Heart right ventricle (tissue), 16 donors: ENCODE data around the gene COLEC11. TPM values are rescaled to one million over a fixed set of nuclear protein-coding genes. Genes with fewer than 3 reads are reported as not detected.
"Not testable (repeated sequence)": the region's sequence is repeated elsewhere in the genome, so short reads cannot be mapped to it uniquely, and the experiment has no call there.

Experiments used
- ATAC-seq, 8 donors: fragments of 200-7000 bp; cut with Tn5 transposase; one replicate each; pipeline ENCODE4 v1.9.1; 2020; ENCODE audit warnings: mild to moderate bottlenecking in 8 of 8, moderate library complexity in 8 of 8, moderate number of reproducible peaks in 1 of 8
- DNase-seq, 2 donors: peaks; one replicate each; pipeline ENCODE4 v3.0.0-alpha.2; 2020
- H3K27ac ChIP-seq, 10 donors: fragments of 200-600 bp; sonication (generic) in 2 of 10; one replicate each; pipeline versions ENCODE4 v1.5.0 to v1.8.0; 2020 to 2022; ENCODE audit warnings: mild to moderate bottlenecking in 3 of 10
- H3K27me3 ChIP-seq, 7 donors: fragments of 200-600 bp; one replicate each; pipeline ENCODE4 v1.8.0; 2021 to 2022; ENCODE audit warnings: mild to moderate bottlenecking in 2 of 7
- H3K36me3 ChIP-seq, 9 donors: fragments of 200-600 bp; sonication (generic) in 1 of 9; one replicate each; pipeline versions ENCODE4 v1.5.0 to v1.8.0; 2020 to 2022; ENCODE audit warnings: mild to moderate bottlenecking in 2 of 9
- H3K4me1 ChIP-seq, 9 donors: fragments of 200-600 bp; sonication (generic) in 1 of 9; one replicate each; pipeline versions ENCODE4 v1.5.0 to v1.8.0; 2020 to 2022; ENCODE audit warnings: mild to moderate bottlenecking in 4 of 9
- H3K4me3 ChIP-seq, 10 donors: fragments of 200-600 bp; sonication (generic) in 2 of 10; one replicate each; pipeline versions ENCODE4 v1.5.0 to v1.8.0; 2020 to 2022; ENCODE audit warnings: mild to moderate bottlenecking in 7 of 10, moderate library complexity in 2 of 10
- H3K9me3 ChIP-seq, 11 donors: fragments of 200-600 bp in 10 of 11; sonication (generic) in 2 of 11; one replicate each; pipeline versions ENCODE4 v1.5.0 to v1.8.0; 2013 to 2022; ENCODE audit warnings: mild to moderate bottlenecking in 2 of 11, control low read depth in 1 of 11, moderate library complexity in 1 of 11
- WGBS, 2 donors: extraction: QIAGEN DNeasy Blood & Tissue Kit; methylation state at CpG; one replicate each; pipeline ENCODE4 v1.1.7; 2013; ENCODE audit warnings: inconsistent platforms in 1 of 2; 5-methylcytosine and 5-hydroxymethylcytosine counted together
- intact Hi-C, 10 donors: fragments of 100-400 bp; cut with DNase I; formaldehyde crosslinking; loops; one replicate each; pipeline versions ENCODE4 v1.11.1 to v1.14.2; 2022
- polyA plus RNA-seq, 2 donors: library from polyadenylated mRNA; stranded (reverse); fragments of 200-250 nt; gene quantifications; one replicate each; pipeline ENCODE4 v1.2.3, GENCODE V29; 2013
- total RNA-seq, 10 donors: library from RNA; stranded (reverse); fragmentation: NEBNext Ultra II Directional in 3 of 10; extraction: Animal tissue kit (Norgen Biotek cat#: 25700) in 3 of 10; gene quantifications; one replicate each; pipeline versions ENCODE4 v1.2.1 to v1.2.4, GENCODE V29; 2021 to 2023
- TF ChIP-seq, protein P1 (sequence below), 9 donors: fragments of 200-600 bp; sonication (generic) in 2 of 9; IDR thresholded peaks; one replicate each; pipeline versions ENCODE4 v1.5.0 to v1.8.0; 2021 to 2022; ENCODE audit warnings: antibody characterized with exemption in 9 of 9, mild to moderate bottlenecking in 5 of 9, moderate library complexity in 1 of 9
- donor health status: Arrhythmogenic right ventricular cardiomyopathy.
- donor health status: ischemic (EF 13 %, LVEDD 7.1; RV severe dilation, severe dysfunction).
- donor health status: healthy with polysubstance abuse.
- donor health status: DM: no; HTN: yes; CAD: no.
- donor health status: DM: no; HTN: no; CAD: no.
- donor health status: ischemic (EF 25% LVEDD 6.9; RV normal size, moderate dysfunction).
- donor health status: ischemic (EF 25% LVEDD 5.7; RV mildly dilated, moderate dysfunction).
- donor health status: healthy.
- donor health status: DM: yes; HTN: yes; CAD: no.
- donor health status: Ischemic cardiomyopathy.
- donor health status: ischemic (EF 35%, LVEDD 5.7; RV mildly dilated, moderate dysfunction).
- donor health status: nonischemic (EF 11% LVEDD 7.7; RV severe dilation, severe dysfunction).
- donor health status: DM: yes; HTN: yes; CAD: no.
- donor health status: PGD.
- donor health status: ischemic (EF 29% LVEDD 5.4; RV normal size, mild dysfunction).
- donor health status: nonischemic (EF 23%, LVEDD 6.1; RV moderate dilation, normal function).

COLEC11 gene
- total and polyA plus RNA-seq, 12 donors, result 2.0 to 26.7 (median 5.2) TPM

DNA sequence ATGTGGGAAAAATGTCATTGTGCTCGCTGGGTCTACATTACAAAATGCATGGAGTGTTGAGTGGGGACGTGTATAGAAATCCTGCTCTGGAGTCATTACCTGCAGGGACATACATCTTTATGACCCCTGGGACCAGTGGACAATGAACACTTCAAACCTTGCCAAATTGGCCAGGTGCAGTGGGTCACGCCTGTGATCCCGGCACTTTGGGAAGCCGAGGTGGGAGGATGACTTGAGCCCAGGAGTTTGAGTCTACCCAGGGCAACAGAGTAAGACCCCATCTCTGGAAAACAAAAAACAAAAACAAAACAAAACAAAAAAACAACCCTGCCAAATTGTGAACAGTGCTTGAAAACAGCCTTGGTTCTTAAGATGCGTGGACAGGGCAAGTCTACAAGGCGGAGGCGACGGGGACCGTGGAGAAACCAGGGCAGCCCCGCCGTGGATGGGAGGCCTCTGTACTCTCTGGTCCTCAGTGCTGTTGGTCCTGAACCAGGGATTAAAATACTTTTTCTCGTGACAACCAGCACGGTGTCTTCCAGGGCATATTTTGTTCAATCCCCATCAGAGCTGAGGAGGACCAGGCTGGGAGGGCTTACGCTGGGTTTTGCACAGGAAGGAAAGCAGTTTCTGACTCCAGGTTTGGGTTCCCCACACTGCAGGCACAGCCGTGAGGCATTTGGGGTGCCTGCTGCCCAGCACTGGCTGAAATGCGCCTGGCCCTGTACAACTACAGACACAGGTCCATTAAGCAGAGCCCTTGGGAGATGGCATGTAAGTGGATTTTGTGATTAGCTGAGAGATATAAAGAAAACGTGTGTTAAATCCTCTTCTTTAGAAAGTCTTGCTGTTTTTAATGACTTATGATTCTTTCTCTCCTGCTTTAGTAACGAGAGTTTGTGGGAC is 13.7 kb downstream of the COLEC11 start:
- 82 to 84% methylated on average over 19 of the region's 19 CpGs for WGBS, 2 donors
- TF ChIP-seq, protein P1, sequence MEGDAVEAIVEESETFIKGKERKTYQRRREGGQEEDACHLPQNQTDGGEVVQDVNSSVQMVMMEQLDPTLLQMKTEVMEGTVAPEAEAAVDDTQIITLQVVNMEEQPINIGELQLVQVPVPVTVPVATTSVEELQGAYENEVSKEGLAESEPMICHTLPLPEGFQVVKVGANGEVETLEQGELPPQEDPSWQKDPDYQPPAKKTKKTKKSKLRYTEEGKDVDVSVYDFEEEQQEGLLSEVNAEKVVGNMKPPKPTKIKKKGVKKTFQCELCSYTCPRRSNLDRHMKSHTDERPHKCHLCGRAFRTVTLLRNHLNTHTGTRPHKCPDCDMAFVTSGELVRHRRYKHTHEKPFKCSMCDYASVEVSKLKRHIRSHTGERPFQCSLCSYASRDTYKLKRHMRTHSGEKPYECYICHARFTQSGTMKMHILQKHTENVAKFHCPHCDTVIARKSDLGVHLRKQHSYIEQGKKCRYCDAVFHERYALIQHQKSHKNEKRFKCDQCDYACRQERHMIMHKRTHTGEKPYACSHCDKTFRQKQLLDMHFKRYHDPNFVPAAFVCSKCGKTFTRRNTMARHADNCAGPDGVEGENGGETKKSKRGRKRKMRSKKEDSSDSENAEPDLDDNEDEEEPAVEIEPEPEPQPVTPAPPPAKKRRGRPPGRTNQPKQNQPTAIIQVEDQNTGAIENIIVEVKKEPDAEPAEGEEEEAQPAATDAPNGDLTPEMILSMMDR (IDR thresholded peaks at IDR 0.05), result no peak
- Histone ChIP-seq H3K9me3 (peaks cover 0 to 2% (median 0%) of the 10 kb centered on the region in 11 donors), H3K27me3 (peaks cover 0 to 6% (median 0%) of the 10 kb centered on the region in 7 donors), H3K36me3 (no peaks in the 10 kb centered on the region), H3K4me3 (no peak overlapping the region), H3K4me1 (no peaks in the 10 kb centered on the region), H3K27ac (no peak overlapping the region)
- intact Hi-C loops, result no loop called here
- DNase-seq, result no peak
- no peak for ATAC-seq

DNA sequence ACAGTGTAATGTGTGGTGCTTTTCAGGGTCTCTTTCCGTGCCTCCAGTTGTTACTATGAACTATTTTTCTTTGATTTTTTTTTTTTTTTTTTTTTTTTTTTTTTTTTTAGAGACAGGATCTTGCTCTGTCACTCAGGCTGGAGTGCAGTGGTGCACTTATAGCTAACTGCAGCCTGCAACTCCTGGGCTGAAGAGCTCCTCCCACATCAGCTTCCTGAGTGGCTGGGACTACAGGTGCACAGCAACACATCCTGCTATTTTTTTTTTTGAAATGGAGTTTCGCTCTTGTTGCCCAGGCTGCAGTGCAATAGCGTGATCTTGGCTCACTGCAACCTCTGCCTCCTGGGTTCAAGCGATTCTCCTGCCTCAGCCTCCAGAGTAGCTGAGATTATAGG is 14.4 kb downstream of the COLEC11 start:
- ATAC-seq, H3K27me3 ChIP-seq, DNase-seq, intact Hi-C loops, H3K4me3 ChIP-seq, H3K4me1 ChIP-seq, H3K27ac ChIP-seq, H3K36me3 ChIP-seq, H3K9me3 ChIP-seq: not testable (repeated sequence)
- WGBS, 2 donors, result 86% methylated on average over 4 of the region's 4 CpGs

DNA sequence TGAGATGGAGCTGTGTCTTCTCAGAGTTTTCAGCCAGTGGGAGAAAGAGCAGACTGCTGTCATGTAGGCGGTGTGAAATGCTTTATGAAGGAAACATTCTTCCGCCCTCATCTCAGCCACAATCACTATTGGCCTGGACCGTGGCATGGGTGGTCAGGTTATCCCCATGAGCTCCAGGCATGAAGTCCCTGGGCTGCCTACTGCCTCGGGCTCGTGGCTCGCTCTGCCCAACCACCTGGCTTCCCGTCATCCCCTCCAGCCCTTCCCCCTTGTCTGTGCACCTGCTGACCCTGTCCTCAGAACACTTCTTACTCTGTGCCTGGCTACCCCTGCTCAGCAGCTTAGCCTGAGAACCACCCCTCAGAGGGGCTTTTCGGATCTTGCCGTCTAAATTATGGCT is 15.5 kb downstream of the COLEC11 start:
- 87 to 91% methylated on average over 9 of the region's 9 CpGs for WGBS, 2 donors
- TF ChIP-seq, protein P1 (IDR thresholded peaks at IDR 0.05), result no peak
- H3K4me1 ChIP-seq, result no peaks in the 10 kb centered on the region
- peaks cover 0 to 19% (median 0%) of the 10 kb centered on the region in 11 donors for H3K9me3 ChIP-seq
- no peak overlapping the region for H3K27ac ChIP-seq
- ATAC-seq (no peak), DNase-seq (no peak)
- H3K4me3 ChIP-seq, result no peak overlapping the region
- intact Hi-C loops, result no loop called here
- H3K27me3 ChIP-seq, result no peaks in the 10 kb centered on the region
- H3K36me3 ChIP-seq, result no peaks in the 10 kb centered on the region

DNA sequence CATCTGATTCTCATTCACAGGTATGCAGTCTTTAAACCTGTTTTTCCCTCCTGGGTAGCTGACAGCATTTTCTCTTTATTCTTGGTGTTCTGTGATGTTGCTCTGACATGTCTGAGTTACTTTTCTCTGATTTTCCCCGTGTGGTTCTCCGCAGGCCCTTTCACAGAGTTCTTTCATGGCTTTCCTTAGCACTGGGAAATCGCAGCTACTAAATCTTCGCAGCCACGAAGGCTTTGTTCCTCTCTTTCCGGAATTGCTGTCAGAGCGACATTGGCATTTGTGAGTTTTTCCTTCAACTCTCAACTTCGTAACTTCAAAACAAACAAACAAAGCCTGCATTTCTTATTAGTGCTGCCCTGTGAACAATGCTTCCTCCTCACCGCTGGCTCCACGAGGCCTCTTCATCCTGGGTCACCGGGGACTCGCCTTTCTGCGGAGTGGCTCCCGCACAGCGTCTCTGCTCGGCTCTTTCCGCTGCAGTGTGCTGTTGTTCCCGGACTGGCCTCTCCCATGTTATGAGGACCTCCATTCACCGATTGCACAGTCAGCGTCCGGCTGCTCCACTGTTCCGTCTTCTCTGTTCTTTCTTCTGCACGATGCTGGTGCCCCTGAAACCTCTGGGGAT is 16.1 kb downstream of the COLEC11 start:
- peak overlapping the region in 1 of 10 donors; percentile 7 for H3K4me3 ChIP-seq
- TF ChIP-seq, protein P1 (IDR thresholded peaks at IDR 0.05), result no peak
- no peaks in the 10 kb centered on the region for H3K27me3 ChIP-seq
- intact Hi-C loops, result no loop called here
- H3K27ac ChIP-seq, result no peak overlapping the region
- no peak for DNase-seq
- 68 to 69% methylated on average over 23 of the region's 23 CpGs for WGBS, 2 donors
- peaks cover 0 to 20% (median 0%) of the 10 kb centered on the region in 11 donors for H3K9me3 ChIP-seq
- no peaks in the 10 kb centered on the region for H3K36me3 ChIP-seq
- no peaks in the 10 kb centered on the region for H3K4me1 ChIP-seq
- ATAC-seq, result peak in 1 of 8 donors; percentile 31
